Measurements from ENCODE around the gene C10orf71. TPM values are rescaled to one million over a fixed set of nuclear protein-coding genes. Genes with fewer than 3 reads are reported as not detected.
A peak's percentile ranks its signal among the peaks of the same experiment; 100 is the strongest.

C10orf71 gene
- total and polyA plus RNA-seq, 4 donors: not detected

DNA sequence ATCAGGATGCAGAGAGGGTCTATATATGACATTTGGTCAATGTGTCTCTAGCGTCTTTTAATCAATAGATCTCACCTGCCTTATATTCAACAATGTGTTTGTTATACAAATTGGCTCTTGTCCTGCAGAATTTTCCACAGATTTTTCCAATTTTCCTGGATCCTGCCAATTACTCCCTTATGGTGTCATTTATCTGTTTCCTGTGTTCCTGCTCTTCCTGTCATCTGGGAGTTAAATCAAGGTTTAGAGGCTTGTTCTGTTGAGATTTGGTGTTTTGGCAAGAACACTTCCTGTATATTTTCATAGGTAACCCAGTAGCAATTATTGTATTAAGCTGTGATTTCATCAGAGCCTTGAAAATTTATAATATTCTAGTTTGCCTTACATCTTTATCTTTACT, 8.8 kb upstream of the C10orf71 start:
- no peaks in the 10 kb centered on the region for H3K36me3 ChIP-seq (ENCODE audit: control insufficient read depth in 4 of 4, insufficient read depth in 4 of 4, low read length in 4 of 4)
- H3K4me3 ChIP-seq: no peak overlapping the region
- DNase-seq (no peak), ATAC-seq (ENCODE audit: insufficient read depth, low FRiP score) (no peak)
- no peak overlapping the region for H3K27ac ChIP-seq (ENCODE audit: low read depth in 1 of 2, low read length in 1 of 2)
- WGBS, 2 donors: 52 to 62% methylated on average over 1 of the region's 1 CpG
- TF ChIP-seq CTCF (IDR thresholded peaks at IDR 0.05; ENCODE audit: control extremely low read depth, extremely low read depth): no peak
- H3K27me3 ChIP-seq (ENCODE audit: control insufficient read depth in 3 of 3, insufficient read depth in 3 of 3, low read length in 2 of 3): peaks cover 0 to 4% (median 0%) of the 10 kb centered on the region in 3 donors
- no peaks in the 10 kb centered on the region for H3K9me3 ChIP-seq (ENCODE audit: control insufficient read depth in 4 of 4, insufficient read depth in 3 of 4, low read length in 3 of 4)
- no peak overlapping the region for H3K9ac ChIP-seq (ENCODE audit: insufficient read depth in 1 of 2, low read length in 2 of 2)
- H3K4me1 ChIP-seq (ENCODE audit: control insufficient read depth in 5 of 5, insufficient read depth in 5 of 5, low read length in 5 of 5): peaks cover 0 to 1% (median 0%) of the 10 kb centered on the region in 5 donors

GRCh38 chr10:49290607-49291006, 8.4 kb upstream of the C10orf71 start:
- DNase-seq (no peak), ATAC-seq (ENCODE audit: insufficient read depth, low FRiP score) (no peak)
- Histone ChIP-seq H3K36me3 (ENCODE audit: control insufficient read depth in 4 of 4, insufficient read depth in 4 of 4, low read length in 4 of 4) (no peaks in the 10 kb centered on the region), H3K4me3 (no peak overlapping the region), H3K9ac (ENCODE audit: insufficient read depth in 1 of 2, low read length in 2 of 2) (no peak overlapping the region), H3K9me3 (ENCODE audit: control insufficient read depth in 4 of 4, insufficient read depth in 3 of 4, low read length in 3 of 4) (no peaks in the 10 kb centered on the region), H3K27me3 (ENCODE audit: control insufficient read depth in 3 of 3, insufficient read depth in 3 of 3, low read length in 2 of 3) (peaks cover 0 to 4% (median 0%) of the 10 kb centered on the region in 3 donors), H3K4me1 (ENCODE audit: control insufficient read depth in 5 of 5, insufficient read depth in 5 of 5, low read length in 5 of 5) (peaks cover 0 to 1% (median 0%) of the 10 kb centered on the region in 5 donors), H3K27ac (ENCODE audit: low read depth in 1 of 2, low read length in 1 of 2) (peak overlapping the region in 1 of 2 donors; percentile 5)
- WGBS, 2 donors: 83 to 86% methylated on average over 3 of the region's 3 CpGs
- no peak for TF ChIP-seq CTCF (IDR thresholded peaks at IDR 0.05; ENCODE audit: control extremely low read depth, extremely low read depth)

DNA sequence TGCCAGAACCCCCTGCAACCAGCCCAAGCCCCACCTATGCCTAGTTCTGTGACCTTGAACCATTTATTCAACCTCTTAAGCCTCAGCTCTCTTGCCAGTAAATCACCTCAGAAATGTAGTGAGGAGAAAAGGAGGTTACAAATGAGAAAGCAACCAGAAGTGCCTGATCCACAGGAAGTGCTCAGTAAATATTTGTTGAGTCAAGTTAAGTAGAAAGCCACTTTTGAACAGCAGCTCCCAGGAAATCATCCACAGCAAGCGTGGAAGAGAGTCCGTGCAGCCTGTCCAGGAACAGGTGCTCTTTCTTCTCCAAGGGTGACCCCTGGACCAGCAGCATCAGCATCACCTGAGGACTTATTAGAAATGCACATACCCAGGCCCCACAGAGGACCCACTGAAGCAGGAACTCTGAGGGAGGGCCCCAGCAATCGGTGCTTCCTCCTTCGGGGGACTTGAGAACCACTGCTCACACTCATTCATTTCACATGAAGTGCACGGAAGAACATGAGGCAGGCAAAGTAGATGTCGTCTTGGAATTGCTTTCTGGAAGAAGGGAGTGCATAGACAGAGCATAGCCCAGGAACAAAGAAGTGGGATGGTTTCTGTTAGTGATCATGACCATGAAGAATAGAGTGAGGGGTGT, 6.3 kb upstream of the C10orf71 start:
- H3K27ac ChIP-seq (ENCODE audit: low read depth in 1 of 2, low read length in 1 of 2): no peak overlapping the region
- no peak overlapping the region for H3K4me3 ChIP-seq
- WGBS, 2 donors: 55 to 60% methylated on average over 6 of the region's 6 CpGs
- H3K36me3 ChIP-seq (ENCODE audit: control insufficient read depth in 4 of 4, insufficient read depth in 4 of 4, low read length in 4 of 4): no peaks in the 10 kb centered on the region
- DNase-seq (no peak), ATAC-seq (ENCODE audit: insufficient read depth, low FRiP score) (no peak)
- no peak overlapping the region for H3K9ac ChIP-seq (ENCODE audit: insufficient read depth in 1 of 2, low read length in 2 of 2)
- no peaks in the 10 kb centered on the region for H3K9me3 ChIP-seq (ENCODE audit: control insufficient read depth in 4 of 4, insufficient read depth in 3 of 4, low read length in 3 of 4)
- H3K27me3 ChIP-seq (ENCODE audit: control insufficient read depth in 3 of 3, insufficient read depth in 3 of 3, low read length in 2 of 3): peaks cover 0 to 9% (median 0%) of the 10 kb centered on the region in 3 donors
- TF ChIP-seq CTCF (IDR thresholded peaks at IDR 0.05; ENCODE audit: control extremely low read depth, extremely low read depth): no peak
- peaks cover 0 to 1% (median 0%) of the 10 kb centered on the region in 5 donors for H3K4me1 ChIP-seq (ENCODE audit: control insufficient read depth in 5 of 5, insufficient read depth in 5 of 5, low read length in 5 of 5)

DNA sequence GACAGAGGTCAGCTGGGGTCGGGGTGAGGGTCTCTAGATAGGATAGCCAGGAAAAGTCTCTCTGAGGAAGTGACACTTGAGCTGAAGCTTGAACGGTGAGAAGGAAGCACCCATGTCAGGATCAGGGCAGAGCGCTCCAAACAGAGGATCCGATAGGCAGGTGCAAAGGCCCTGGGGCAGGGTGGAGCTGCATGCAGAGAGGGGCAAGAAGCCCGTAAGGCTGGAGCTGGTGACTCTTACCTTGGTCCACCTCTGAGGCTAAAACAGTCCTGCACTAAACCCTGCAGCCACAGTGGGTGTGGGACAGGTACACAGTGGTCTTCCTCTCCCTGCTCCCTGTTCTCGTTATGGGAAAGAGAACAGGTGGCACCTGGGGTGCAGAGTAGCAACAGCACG, 5.8 kb upstream of the C10orf71 start:
- Histone ChIP-seq H3K36me3 (ENCODE audit: control insufficient read depth in 4 of 4, insufficient read depth in 4 of 4, low read length in 4 of 4) (no peaks in the 10 kb centered on the region), H3K27ac (ENCODE audit: low read depth in 1 of 2, low read length in 1 of 2) (no peak overlapping the region), H3K27me3 (ENCODE audit: control insufficient read depth in 3 of 3, insufficient read depth in 3 of 3, low read length in 2 of 3) (peaks cover 0 to 9% (median 0%) of the 10 kb centered on the region in 3 donors), H3K4me1 (ENCODE audit: control insufficient read depth in 5 of 5, insufficient read depth in 5 of 5, low read length in 5 of 5) (peaks cover 0 to 2% (median 0%) of the 10 kb centered on the region in 5 donors), H3K9me3 (ENCODE audit: control insufficient read depth in 4 of 4, insufficient read depth in 3 of 4, low read length in 3 of 4) (no peaks in the 10 kb centered on the region), H3K4me3 (no peak overlapping the region), H3K9ac (ENCODE audit: insufficient read depth in 1 of 2, low read length in 2 of 2) (no peak overlapping the region)
- ATAC-seq (ENCODE audit: insufficient read depth, low FRiP score) (no peak), DNase-seq (no peak)
- no peak for TF ChIP-seq CTCF (IDR thresholded peaks at IDR 0.05; ENCODE audit: control extremely low read depth, extremely low read depth)
- 84 to 94% methylated on average over 7 of the region's 7 CpGs for WGBS, 2 donors
